ENCODE results near the gene SPATA4.

DNA sequence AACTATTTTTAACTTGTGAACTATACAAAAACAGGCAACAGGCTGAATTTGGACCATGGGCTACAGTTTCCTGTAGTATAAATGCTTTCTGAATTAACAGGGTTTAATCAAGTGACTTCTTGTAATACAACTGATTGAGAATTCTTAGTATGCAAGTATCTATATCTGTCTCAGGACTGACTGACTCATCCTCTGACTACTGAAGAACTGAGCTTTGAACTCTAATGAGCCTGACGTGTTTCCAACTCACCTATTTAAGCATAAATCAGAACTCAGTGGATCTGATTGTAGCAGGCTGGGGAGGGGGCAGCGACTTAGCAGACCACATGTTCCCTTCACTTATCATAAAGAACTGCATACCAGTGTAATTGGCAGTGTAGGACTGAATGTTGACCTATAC lies 7.8 kb downstream of the SPATA4 start:
- TF ChIP-seq CTCF (IDR thresholded peaks at IDR 0.05) (no peak), EP300 (IDR thresholded peaks at IDR 0.05) (no peak)

All from esophagus muscularis mucosa (tissue), 3 donors.